GM12874 (cell line): ENCODE measurements around the gene SCN1B.

Experiments used
- CTCF ChIP-seq: IDR thresholded peaks from 2 replicates; pipeline ENCODE4 v1.5.1; 2011; ENCODE audit warnings: low read depth, mild to moderate bottlenecking, control low read depth, low read length, moderate library complexity; ENCODE audit not compliant: insufficient read depth

The SCN1B gene

GRCh38 chr19:34998777-34999497, 31.3 kb upstream of the SCN1B start:
- no peak for TF ChIP-seq CTCF

GRCh38 chr19:34999498-35000337, 30.6 kb upstream of the SCN1B start, which contains the start of gene GRAMD1A:
Gene GRAMD1A, plus strand, starts transcription at chr19:35000323. Its CDS starts 156 bp downstream, at chr19:35000479.
- TF ChIP-seq CTCF: no peak

- TF ChIP-seq CTCF: no peak
Measured at GRCh38 chr19:35000338-35000646, 30.0 kb upstream of the SCN1B start.

GRCh38 chr19:35000647-35001501, 29.4 kb upstream of the SCN1B start:
- TF ChIP-seq CTCF: no peak

GRCh38 chr19:35002037-35002535, 28.2 kb upstream of the SCN1B start:
- TF ChIP-seq CTCF: no peak

GRCh38 chr19:35004517-35005255, 25.6 kb upstream of the SCN1B start:
- no peak for TF ChIP-seq CTCF
